Lung (tissue), 12 donors: ENCODE results near the gene MYB. TPM values are rescaled to one million over a fixed set of nuclear protein-coding genes. Genes with fewer than 3 reads are reported as not detected.

Source experiments
- ATAC-seq: fragments of 200-7000 bp; cut with Tn5 transposase; one replicate; pipeline ENCODE4 v1.9.1; 2020; ENCODE audit warnings: moderate number of reproducible peaks; ENCODE audit not compliant: insufficient read depth, low FRiP score
- DNase-seq, 3 donors: peaks; one replicate each; pipeline ENCODE4 v3.0.0-alpha.2; 2013 to 2017
- H3K27ac ChIP-seq, 2 donors: one replicate each; pipeline ENCODE4 v1.5.1; 2013; ENCODE audit warnings: mild to moderate bottlenecking in 2 of 2, moderate library complexity in 2 of 2, control low read depth in 1 of 2, inconsistent platforms in 1 of 2, low read depth in 1 of 2, low read length in 1 of 2
- H3K27me3 ChIP-seq, 3 donors: one replicate each; pipeline ENCODE4 v1.5.1; 2013; ENCODE audit warnings: low read length in 2 of 3; ENCODE audit not compliant: control insufficient read depth in 3 of 3, insufficient read depth in 3 of 3
- H3K36me3 ChIP-seq, 4 donors: one replicate each; pipeline ENCODE4 v1.5.1; 2013; ENCODE audit warnings: low read length in 4 of 4, mild to moderate bottlenecking in 1 of 4, moderate library complexity in 1 of 4; ENCODE audit not compliant: control insufficient read depth in 4 of 4, insufficient read depth in 4 of 4
- H3K4me1 ChIP-seq, 5 donors: one replicate each; pipeline ENCODE4 v1.5.1; 2013; ENCODE audit warnings: low read length in 5 of 5, mild to moderate bottlenecking in 2 of 5, moderate library complexity in 1 of 5; ENCODE audit not compliant: control insufficient read depth in 5 of 5, insufficient read depth in 5 of 5
- H3K4me3 ChIP-seq: one replicate; pipeline ENCODE4 v1.5.1; 2013; ENCODE audit warnings: mild to moderate bottlenecking, control low read depth, moderate library complexity
- H3K9ac ChIP-seq, 2 donors: one replicate each; pipeline ENCODE4 v1.5.1; 2013; ENCODE audit warnings: low read length in 2 of 2, control low read depth in 1 of 2; ENCODE audit not compliant: insufficient read depth in 1 of 2
- H3K9me3 ChIP-seq, 4 donors: one replicate each; pipeline ENCODE4 v1.5.1; 2013; ENCODE audit warnings: low read length in 3 of 4, mild to moderate bottlenecking in 1 of 4, moderate library complexity in 1 of 4; ENCODE audit not compliant: control insufficient read depth in 4 of 4, insufficient read depth in 3 of 4
- CTCF ChIP-seq: IDR thresholded peaks from 2 replicates; pipeline ENCODE4 v1.5.1; 2012; ENCODE audit warnings: mild to moderate bottlenecking; ENCODE audit errors: control extremely low read depth, extremely low read depth
- WGBS, 2 donors: extraction: QIAGEN DNeasy Blood & Tissue Kit; methylation state at CpG; one replicate each; pipeline ENCODE4 v1.1.7; 2013; 5-methylcytosine and 5-hydroxymethylcytosine counted together
- polyA plus RNA-seq, 2 donors: library from polyadenylated mRNA; stranded (reverse); fragments of 200-250 nt; gene quantifications; one replicate each; pipeline ENCODE4 v1.2.1, GENCODE V29; 2013
- total RNA-seq, 2 donors: library from RNA; depleted of rRNA in 1 of 2; stranded (reverse); fragments of >200 nt in 1 of 2; gene quantifications; one replicate each; pipeline ENCODE4 v1.2.1, GENCODE V29; 2014 to 2021
- donor health status: control.
- donor health status: control.
- donor health status: Bipolar disorder and iron deficiency.
- donor health status: healthy.
- donor health status: DM: yes; HTN: yes; CAD: no.

MYB gene
- total and polyA plus RNA-seq, 4 donors = 1.3 to 11.3 (median 4.6) TPM

DNA sequence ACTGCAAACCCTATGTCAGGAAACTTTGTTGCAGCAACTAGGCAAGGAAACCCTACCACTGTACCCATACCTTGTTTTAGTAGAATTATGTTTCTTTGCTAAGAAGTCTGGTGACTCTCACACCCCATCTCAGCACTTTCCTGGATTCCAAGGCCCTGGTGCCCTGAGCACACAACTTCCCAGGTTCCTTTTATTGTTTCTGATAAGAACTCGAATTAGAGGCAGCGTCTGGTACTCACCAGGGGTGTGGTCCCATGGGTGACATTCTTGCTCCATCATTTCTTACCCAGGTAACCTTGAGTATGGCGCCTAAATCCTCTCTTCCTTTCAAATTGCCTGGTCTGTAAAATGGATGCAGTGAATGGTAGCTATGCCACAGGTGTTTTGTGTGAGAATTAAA is 34.1 kb downstream of the MYB start:
- ATAC-seq (no peak), DNase-seq (no peak)
- WGBS, 2 donors = 76 to 86% methylated on average over 3 of the region's 3 CpGs
- no peaks in the 10 kb centered on the region for H3K9me3 ChIP-seq
- peaks cover 0 to 3% (median 0%) of the 10 kb centered on the region in 5 donors for H3K4me1 ChIP-seq
- H3K36me3 ChIP-seq = no peaks in the 10 kb centered on the region
- no peak overlapping the region for H3K9ac ChIP-seq
- H3K27ac ChIP-seq = no peak overlapping the region
- no peak overlapping the region for H3K4me3 ChIP-seq
- TF ChIP-seq CTCF = no peak
- no peaks in the 10 kb centered on the region for H3K27me3 ChIP-seq

GRCh38 chr6:135215563-135215962 is 34.5 kb downstream of the MYB start:
- no peak overlapping the region for H3K9ac ChIP-seq
- no peak overlapping the region for H3K27ac ChIP-seq
- DNase-seq (no peak), ATAC-seq (no peak)
- no peak for TF ChIP-seq CTCF
- no peaks in the 10 kb centered on the region for H3K9me3 ChIP-seq
- WGBS, 2 donors = 62 to 73% methylated on average over 6 of the region's 6 CpGs
- H3K4me1 ChIP-seq = peaks cover 0 to 3% (median 0%) of the 10 kb centered on the region in 5 donors
- no peaks in the 10 kb centered on the region for H3K36me3 ChIP-seq
- no peak overlapping the region for H3K4me3 ChIP-seq
- no peaks in the 10 kb centered on the region for H3K27me3 ChIP-seq

DNA sequence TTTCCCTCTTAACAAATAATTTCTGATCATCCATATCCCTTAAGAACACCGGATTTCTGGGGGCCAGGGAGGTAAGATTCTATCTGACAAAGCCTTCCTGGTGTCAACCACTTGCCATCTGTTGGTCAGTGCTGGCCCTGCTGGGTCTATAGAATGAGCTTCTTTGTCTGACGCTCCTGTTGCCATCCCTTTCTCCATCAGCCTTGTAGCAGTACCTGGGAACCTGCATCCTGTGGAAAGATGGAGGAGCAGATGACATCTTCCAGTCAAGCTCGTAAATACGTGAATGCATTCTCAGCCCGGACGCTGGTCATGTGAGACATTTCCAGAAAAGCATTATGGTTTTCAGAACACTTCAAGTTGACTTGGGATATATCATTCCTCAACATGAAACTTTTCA is 36.6 kb downstream of the MYB start:
- no peak for ATAC-seq
- DNase-seq = no peak
- H3K9me3 ChIP-seq = no peaks in the 10 kb centered on the region
- H3K27ac ChIP-seq = no peak overlapping the region
- H3K9ac ChIP-seq = no peak overlapping the region
- no peaks in the 10 kb centered on the region for H3K27me3 ChIP-seq
- no peaks in the 10 kb centered on the region for H3K36me3 ChIP-seq
- 91 to 94% methylated on average over 6 of the region's 6 CpGs for WGBS, 2 donors
- no peak overlapping the region for H3K4me3 ChIP-seq
- no peaks in the 10 kb centered on the region for H3K4me1 ChIP-seq
- no peak for TF ChIP-seq CTCF

DNA sequence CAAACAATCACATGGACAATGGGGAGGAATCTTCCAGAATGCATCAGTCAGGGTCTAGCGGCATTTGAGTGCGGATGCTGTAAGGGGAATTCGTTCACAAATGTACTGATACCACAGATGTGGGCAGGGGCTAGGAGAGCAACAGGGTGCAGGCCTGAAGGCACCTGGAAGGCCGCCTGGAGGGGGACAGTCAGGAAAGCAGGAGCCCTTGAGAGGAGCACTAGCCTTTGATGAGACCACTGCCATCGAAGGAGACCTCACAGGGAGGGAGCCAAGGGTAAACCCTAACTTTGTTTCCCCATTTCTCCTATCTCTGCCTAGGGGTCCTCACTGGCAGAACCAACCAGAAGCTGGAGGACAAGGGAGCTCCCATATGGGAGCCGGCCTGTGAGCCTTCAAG is 38.2 kb downstream of the MYB start:
- no peak for DNase-seq
- H3K4me3 ChIP-seq = no peak overlapping the region
- no peak overlapping the region for H3K27ac ChIP-seq
- 95 to 99% methylated on average over 6 of the region's 6 CpGs for WGBS, 2 donors
- no peaks in the 10 kb centered on the region for H3K36me3 ChIP-seq
- no peak for ATAC-seq
- no peaks in the 10 kb centered on the region for H3K27me3 ChIP-seq
- TF ChIP-seq CTCF = no peak
- H3K4me1 ChIP-seq = no peaks in the 10 kb centered on the region
- H3K9ac ChIP-seq = no peak overlapping the region
- H3K9me3 ChIP-seq = no peaks in the 10 kb centered on the region
